Medulla oblongata (tissue), 1 donor: ENCODE results near the gene ACVR1B.

Experiments
- DNase-seq: peaks from one replicate; pipeline ENCODE4 v3.0.0-alpha.2; 2015; ENCODE audit errors: extremely low spot score

Gene ACVR1B

GRCh38 chr12:51942501-51943000 is 8.9 kb upstream of the ACVR1B start:
- no peak for DNase-seq

DNA sequence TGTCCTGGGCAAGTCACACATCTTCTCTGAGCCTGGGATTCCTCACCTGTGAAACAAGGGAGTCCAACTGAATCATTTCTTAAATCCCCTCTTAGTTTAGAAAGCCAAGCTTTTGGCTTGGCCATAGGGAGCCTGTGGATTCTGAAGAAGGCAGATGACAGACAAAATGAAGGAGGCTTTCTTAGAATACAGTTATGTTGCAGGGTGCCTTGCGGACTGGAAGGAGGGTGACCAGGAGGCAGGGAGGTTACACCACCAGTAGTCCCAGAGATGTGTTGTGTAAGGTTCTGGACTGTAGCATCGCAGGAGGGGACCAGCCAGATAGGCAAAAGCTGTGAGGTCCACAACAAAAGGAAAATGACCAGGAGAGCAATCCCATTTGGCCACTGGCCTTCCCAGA is 8.2 kb upstream of the ACVR1B start:
- no peak for DNase-seq

DNA sequence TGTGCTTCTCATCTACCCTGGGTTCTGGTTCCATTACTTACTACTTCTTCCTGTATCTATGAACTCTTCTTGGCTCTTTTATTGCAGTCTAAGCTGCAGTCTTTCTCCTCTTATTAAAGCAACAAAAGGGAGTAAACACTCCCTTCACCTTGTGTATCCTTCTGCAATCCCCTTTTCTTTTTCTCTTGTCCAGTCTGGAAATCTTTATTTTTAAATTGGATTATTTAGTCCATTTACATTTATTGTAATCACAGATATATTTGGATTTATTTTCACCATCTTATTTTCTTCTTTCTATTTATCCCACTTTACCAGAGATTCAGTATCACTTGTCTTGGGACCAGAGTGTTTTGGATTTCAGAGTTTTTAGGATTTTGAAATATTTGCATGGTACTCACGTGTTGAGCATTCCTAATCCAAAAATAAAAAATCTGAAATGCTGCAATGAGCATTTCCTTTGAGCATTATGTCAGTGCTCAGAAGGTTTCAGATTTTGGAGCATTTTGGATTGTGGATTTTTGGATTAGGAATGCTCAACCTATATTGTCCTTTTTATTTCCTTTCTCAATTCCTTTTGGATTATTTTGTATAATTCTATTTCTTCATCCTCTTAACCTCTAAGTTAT is 6.8 kb upstream of the ACVR1B start:
- DNase-seq = no peak

DNA sequence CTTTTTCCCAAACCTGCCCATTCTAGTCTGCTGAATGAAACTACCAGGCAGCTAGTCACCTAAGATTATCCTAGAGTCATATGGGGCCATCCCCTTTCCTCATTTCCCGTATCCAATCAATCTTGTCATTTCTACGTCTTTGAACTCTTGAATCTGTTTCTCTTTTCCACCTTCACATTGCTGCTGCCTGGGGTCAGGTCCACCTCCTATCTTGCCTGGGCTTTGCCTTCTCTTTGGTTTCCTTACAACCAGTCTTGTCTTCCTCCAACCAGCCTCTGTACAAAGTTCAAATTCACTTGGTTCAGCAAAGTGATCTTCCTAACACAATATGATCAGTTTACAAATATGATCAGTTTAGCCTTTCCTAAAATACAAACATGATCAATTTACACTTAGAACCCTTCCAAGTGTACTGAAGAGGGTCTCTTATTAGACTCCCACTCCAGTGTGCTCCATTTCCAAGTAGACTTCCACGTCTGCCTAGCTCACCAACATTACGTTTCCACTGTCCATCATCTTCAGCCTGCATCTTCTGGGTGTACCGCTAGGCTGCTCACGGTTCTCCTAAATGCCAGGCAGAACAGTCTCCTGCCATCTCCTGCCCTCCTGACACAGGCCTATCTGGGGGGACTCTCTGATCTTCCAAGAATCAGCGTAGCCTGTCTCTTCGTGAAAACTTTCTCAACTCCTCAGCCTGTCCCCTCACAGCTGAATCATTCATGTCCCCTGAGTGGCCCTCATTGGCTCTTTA is 4.1 kb upstream of the ACVR1B start:
- no peak for DNase-seq

- DNase-seq = no peak
Observed at GRCh38 chr12:51948066-51948465, 3.4 kb upstream of the ACVR1B start.

- DNase-seq = no peak
Observed at GRCh38 chr12:51949342-51950030, 2.0 kb upstream of the ACVR1B start.

DNA sequence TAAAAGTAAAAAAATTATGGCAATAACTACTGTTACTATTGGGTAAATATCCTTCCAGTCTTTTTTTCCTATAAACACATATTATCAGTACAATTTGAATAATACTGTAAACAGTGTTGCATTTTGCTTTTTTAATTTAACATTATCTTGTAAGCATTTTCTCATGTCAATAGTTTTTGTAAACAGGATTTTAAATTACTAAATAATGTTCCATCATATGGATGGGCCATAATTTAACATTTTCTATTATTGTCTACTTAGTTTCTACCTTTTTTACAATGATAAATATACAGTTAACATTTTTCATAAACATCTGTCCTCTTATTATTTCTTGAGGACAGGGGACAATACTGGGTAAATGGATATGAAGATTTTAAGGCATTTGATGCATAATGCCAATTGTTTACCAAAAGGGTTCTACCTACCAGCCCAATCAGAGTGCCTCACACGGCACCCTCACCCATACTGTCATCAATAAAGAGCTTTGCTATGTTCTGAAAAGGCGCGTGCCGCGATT is 759 bp upstream of the ACVR1B start:
- DNase-seq = no peak

DNA sequence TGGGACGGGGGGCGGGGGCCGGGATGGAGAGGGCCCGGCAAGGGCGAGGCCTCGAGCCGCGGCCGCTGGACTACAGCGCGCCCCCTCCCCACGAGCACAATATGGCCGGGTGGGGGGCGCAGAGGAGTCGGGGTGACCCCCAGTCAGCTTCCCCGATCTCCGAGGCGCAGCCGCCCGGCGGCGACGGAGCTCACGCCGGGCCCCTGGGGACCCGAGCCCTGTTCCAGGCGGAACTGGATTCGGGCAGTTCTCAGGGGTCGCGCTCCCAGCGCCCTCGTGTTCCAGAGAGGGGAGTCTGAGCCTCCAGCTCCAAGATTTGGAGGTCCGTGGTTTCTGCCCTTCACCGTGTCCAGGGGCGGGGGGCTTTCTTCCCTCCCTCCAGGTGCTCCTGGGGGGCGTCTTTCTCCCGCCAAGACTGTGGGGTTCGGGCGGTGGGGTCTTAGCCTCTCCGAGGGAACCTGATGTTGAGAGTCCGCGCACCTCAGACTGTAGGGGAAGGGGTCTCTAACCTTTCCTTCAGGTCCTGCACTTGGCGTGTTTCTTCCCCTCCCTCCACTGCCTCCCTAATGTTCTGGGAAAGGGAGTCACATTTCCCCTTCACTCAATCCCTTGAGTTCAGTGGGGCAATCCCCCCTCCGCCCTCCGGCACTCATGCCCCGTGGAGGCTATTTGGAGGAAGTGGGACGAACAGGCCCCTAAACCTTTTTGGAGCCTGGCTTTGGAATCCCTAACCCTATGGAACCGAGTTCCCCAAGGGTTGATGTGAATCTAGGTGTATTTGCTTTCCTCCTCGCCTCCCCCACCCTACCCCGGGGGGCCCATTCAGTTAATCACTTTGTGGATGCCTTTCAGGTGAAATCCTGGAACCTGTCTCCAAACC is 584 bp downstream of the ACVR1B start:
- no peak for DNase-seq

- no peak for DNase-seq
Observed at GRCh38 chr12:51953089-51953488, 1.6 kb downstream of the ACVR1B start.

GRCh38 chr12:51953864-51954263 is 2.4 kb downstream of the ACVR1B start:
- DNase-seq = no peak

- no peak for DNase-seq
Observed at GRCh38 chr12:51954561-51955361, 3.3 kb downstream of the ACVR1B start.

- DNase-seq = no peak
Observed at GRCh38 chr12:51955702-51956101, 4.2 kb downstream of the ACVR1B start.

- no peak for DNase-seq
Observed at GRCh38 chr12:51958542-51958941, 7.0 kb downstream of the ACVR1B start.

DNA sequence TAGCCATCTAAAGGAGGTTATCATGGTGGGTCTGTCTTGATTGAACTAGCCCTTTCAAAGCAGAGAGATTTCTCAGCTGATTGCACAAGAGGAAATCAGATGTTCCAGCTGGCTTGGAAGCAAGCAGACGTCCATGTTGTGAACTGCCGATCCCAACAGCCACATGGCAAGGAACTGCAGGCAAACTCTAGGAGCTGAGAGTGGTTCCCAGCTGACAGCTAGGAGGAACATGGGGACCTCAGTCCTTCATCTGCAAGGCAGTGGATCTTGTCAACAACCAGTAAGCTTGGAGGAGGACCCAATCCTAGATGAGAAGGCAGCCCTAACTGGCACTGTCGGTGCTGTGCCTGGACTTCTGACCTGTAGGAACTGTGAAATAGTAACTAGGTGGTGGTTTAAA is 7.7 kb downstream of the ACVR1B start:
- DNase-seq = no peak

- no peak for DNase-seq
Observed at GRCh38 chr12:51959921-51960320, 8.4 kb downstream of the ACVR1B start.

DNA sequence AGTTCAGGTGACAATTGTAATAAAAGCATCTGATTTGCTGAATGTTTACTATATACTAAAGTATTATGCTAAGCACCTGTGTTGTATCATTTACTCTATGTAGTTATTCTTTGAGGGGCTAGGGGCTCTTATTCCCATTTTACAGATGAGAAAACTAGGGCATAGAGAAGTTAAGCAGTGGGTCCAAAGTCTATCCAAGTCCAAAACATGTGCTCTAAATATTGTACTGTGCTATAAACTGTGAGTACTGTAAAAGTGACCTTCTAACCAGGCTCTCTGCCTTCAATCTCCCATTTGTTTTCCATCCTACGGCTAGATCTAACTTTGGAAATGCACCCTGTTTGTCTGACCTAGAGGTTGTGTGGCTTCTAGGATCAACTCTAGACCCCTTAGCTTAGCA is 9.0 kb downstream of the ACVR1B start:
- no peak for DNase-seq

DNA sequence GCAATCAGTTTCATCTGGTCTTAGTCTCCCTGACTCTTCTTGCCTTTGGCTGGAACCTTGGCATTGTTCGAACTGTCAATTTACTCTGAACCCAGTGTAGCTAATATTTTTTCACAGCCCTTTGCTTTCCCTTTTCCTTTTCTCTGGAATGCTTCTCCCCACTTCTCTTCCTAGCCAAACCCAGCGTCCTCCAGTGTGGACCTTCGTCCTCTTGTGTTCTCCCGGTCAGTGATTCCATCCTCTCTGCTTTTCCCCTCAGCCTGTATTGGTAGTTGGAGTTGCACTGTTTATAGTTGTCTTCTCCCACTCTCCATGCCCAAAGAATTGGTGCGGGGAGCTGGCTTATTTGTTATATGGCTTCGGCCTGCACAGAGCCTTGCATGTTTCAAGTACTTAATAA is 9.4 kb downstream of the ACVR1B start:
- no peak for DNase-seq

DNA sequence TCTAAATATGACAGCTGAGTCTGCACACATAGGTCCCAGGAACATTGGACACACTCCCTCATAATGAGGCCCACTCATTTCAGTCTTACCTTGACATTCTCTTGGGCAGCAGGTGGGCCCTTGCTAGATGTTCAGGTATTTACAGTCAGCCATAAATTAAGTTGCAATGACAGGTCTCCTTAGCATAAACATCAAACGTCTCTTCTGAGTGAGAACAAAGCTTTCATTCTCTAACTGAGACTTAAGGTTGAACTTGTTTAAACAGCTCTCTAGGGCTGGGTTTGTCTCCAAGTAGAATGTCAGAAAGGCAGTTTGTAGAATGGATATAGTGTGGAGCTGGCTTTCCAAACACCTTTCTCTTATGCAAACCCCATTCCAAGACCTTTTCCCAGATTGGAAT is 10.3 kb downstream of the ACVR1B start:
- DNase-seq = no peak

DNA sequence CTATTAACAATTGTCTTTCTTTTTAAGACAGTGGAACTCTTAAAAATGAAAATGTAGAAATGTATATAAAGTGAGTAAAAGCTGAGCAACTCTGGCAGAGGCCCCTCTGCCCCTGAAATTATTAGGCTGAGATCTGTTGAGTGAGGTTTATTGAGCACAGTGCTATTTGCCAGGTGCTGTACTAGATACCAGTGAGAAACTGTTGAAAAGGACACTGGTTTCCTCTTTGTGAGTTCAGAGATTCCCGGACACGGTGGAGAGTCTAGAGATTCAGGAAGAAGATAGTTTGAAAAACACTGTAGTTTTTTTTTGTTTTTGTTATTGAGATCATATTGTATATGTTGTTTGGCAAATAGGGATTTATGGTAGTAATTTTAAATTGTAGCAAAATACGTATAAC is 11.2 kb downstream of the ACVR1B start:
- no peak for DNase-seq

GRCh38 chr12:51963477-51963876 is 12.0 kb downstream of the ACVR1B start:
- DNase-seq = no peak

DNA sequence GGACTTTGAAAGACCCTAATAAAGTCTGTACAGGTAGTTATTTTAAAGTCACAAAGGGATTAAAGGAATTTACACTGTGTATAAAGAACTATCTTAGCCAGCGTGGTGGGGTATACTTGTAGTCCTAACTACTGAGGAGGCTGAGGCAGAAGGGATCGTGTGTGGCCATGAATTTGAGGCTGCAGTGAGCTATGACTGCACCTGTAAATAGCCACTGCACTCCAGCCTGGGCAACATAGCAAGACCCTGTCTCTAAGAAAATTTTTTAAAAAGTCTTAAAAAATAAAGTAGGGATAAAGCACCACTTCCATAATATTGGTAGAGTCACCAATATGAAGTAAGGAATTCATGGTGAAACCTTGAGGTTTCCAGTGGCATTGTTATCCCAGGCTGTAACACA is 18.1 kb downstream of the ACVR1B start:
- no peak for DNase-seq
